ENCODE measurements around the gene LRRC30.

DNA sequence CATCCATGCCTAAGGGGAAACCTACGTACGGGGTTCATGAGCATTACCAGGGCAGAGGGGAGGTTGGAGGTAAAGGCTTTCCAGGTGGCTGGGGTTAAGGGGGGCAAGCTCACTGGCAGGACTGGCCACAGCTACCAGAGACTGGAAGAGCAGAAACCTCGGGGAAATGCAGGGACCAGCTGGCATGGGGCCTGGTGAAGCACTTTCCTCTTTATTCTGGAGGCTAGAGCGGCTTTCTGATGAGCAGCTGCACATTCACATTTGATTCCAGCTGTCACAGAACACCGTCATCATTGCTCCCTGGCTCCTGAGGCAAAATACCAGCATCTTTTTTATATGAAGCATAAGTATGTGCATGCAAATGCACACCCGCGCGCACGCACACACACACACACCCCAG is 28.7 kb upstream of the LRRC30 start:
- TF ChIP-seq, protein P1, sequence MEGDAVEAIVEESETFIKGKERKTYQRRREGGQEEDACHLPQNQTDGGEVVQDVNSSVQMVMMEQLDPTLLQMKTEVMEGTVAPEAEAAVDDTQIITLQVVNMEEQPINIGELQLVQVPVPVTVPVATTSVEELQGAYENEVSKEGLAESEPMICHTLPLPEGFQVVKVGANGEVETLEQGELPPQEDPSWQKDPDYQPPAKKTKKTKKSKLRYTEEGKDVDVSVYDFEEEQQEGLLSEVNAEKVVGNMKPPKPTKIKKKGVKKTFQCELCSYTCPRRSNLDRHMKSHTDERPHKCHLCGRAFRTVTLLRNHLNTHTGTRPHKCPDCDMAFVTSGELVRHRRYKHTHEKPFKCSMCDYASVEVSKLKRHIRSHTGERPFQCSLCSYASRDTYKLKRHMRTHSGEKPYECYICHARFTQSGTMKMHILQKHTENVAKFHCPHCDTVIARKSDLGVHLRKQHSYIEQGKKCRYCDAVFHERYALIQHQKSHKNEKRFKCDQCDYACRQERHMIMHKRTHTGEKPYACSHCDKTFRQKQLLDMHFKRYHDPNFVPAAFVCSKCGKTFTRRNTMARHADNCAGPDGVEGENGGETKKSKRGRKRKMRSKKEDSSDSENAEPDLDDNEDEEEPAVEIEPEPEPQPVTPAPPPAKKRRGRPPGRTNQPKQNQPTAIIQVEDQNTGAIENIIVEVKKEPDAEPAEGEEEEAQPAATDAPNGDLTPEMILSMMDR (IDR thresholded peaks at IDR 0.05): no peak
- no peak for TF ChIP-seq POLR2A (IDR thresholded peaks at IDR 0.05)

Measured in uterus (tissue), 2 donors.